GM19240 (cell line): ENCODE measurements around the gene KCNJ16.
"Not testable (repeated sequence)": the region's sequence is repeated elsewhere in the genome, so short reads cannot be mapped to it uniquely, and the experiment has no call there.

Experiments used
- DNase-seq: peaks from one replicate; pipeline ENCODE4 v3.0.0; 2011; ENCODE audit warnings: low spot score; ENCODE audit not compliant: insufficient read length

The KCNJ16 gene

GRCh38 chr17:70074956-70075355 is at the start of gene KCNJ16:
KCNJ16 (plus strand) TSS chr17:70075225; CDS start chr17:70132088, 56,863 bp downstream.
- DNase-seq: no peak

DNA sequence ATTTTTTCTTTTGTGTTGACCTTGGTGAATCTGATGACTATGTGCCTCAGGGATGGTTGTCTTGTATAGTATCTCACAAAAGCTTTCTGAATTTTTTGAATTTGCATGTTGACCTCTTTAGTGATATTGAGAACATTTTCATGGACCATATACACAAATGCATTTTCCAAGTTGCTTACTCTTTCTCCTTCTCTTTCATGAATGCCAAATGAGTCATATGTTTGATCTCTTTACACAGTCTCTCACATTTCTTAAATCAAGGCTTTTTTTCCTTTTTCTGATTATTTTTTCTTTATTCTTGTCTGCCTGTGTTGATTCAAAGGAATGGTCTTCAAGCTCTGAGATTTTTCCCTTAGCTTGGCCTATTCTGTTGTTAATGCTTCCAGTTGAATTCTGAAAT is 46.6 kb upstream of the KCNJ16 start:
- no peak for DNase-seq

DNA sequence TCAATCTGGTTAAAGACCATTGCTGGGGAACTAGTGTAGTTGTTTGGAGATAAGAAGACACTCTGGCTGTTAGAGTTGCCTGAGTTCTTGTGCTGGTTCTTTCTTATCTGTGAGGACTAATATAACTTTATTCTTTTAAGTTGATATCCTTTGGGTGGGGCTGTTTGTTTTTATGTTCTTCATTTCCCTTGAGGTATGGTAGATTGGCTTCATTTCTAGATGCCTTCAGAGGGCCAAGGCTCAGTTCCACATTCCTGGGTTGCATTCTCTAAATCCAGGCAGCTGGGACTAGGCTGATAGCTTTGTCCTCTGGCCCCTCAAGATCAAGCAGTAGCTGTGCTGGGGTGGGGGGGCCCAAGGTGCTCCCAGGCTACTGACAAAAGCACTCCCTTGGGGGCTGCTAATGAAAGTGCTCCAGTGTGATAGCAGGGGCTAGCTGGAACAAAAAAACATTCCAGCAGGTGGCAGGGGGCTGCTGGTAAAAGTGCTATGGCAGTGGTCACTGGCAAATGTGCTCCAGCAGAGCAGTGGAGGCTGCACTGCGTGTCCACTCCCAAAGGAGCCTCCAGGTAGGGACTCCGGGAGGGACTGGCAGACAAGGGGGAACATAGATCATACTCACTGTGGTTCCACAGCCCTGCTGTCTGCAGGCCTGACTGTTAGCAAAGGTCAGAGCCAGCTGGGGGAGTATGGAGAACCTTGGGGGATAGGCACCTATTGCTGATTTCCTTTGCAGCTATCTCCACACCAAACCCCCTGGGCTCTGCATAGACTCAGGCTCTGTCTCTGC is 45.9 kb upstream of the KCNJ16 start:
- DNase-seq: no peak

DNA sequence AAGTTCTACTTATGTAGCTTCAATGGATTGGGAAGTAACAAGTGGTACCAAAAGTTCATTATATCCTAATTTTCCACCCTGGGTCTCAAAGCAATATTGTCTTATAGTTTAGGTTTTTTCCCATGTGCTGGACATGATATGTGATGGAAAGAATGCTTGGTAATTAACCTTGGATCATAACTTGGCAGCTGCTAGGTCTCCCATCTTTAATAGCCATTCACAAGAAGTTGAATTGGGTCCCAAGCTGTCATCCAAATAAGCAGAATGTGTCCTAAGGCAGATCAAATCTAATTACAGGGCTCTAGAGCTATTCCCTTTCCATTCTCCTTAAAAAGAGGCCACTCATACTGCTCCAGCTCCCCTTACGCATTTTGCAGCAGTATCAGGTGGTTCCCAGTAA is 44.7 kb upstream of the KCNJ16 start:
- DNase-seq: no peak

DNA sequence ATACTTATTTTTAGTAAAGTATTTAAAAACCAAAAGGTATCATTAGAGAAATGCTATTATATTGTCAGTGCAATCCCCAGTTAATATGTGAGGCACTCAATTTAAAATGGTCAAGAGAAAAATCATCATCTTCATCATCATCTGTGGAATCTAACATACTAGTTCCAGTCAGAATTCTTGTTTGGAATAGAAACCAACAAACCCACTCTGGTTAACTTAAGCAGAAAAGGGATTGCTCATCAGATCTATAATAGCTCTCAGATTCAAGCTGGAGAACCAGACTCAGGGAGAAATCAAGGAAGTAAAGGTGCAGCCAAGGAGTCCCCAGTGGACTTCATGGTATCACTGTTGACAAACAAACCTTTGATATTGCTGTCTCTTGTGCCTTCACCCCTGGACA is 43.7 kb upstream of the KCNJ16 start:
- no peak for DNase-seq

GRCh38 chr17:70033165-70033564 is 41.9 kb upstream of the KCNJ16 start:
- DNase-seq: no peak

DNA sequence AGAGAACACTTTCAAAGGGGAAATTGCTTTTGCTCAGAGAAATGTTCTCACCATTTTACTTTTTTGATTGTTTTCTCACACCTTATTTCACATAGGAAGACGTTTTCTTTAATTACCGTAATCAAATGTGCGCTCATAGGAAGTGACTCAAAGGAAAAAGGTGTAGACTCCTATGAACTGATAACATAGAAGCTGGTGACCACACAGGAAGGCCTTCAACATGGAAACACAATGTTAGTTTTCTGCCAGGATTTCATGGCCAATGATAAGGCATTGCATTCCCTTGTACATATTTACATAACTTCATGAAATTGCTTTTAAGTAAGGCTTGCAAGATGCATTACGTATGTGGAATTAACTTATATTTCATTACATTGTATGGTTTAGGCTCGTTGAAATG is 40.9 kb upstream of the KCNJ16 start:
- no peak for DNase-seq

GRCh38 chr17:70037498-70037897 is 37.5 kb upstream of the KCNJ16 start:
- DNase-seq: no peak

GRCh38 chr17:70040336-70040735 is 34.7 kb upstream of the KCNJ16 start:
- no peak for DNase-seq

DNA sequence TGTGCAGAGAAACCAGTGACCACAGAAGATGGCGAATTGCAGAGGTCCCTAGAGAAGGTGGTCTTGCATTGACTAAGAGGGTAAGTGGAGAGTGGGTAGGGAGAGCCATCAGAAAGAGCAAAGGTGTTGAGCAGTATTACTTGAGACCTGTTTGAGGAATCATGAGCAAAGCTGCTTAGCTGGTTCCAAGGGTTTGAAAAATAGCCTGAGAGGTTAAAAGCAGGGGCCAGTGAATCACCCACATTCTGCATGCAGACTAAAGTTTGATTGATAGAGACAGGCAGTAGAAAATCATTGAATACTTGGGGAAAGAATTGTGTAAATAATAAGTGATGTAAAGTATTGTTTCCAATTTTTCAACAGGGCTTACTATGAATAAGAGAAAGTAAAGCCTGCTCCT is 34.0 kb upstream of the KCNJ16 start:
- no peak for DNase-seq

DNA sequence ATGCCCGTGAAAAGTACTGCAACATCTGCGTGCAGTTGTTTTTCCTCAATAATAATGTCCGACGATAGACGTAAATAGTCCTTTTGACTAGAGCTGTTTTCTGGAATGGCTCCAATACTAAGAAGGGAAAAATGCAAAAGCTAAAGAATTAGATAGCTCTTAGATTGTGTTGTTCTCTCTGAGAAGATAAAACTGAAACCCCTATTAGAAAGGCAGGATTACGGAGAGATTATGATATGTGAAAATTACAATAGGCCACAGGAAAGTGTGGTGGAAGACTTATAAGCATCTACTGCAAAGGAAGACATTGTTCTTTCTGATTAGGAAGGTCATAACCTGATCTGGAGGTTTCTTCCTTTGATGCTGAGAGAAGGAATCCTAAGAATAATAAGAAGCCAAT is 33.5 kb upstream of the KCNJ16 start:
- DNase-seq: no peak

DNA sequence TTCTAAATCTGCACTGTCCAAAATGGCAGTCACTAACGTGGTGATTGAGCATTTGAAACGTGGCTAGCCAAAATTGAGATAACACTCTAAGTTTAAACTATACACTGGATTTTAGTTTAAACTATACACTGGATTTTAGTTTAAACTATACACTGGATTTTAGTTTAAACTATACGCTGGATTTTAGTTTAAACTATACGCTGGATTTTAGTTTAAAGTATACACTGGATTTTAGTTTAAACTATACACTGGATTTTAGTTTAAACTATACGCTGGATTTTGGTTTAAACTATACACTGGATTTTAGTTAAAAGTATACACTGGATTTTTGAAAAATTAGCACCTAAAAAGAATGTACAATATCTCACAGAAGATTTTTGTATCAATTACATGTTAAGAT is 29.2 kb upstream of the KCNJ16 start:
- DNase-seq: not testable (repeated sequence)

DNA sequence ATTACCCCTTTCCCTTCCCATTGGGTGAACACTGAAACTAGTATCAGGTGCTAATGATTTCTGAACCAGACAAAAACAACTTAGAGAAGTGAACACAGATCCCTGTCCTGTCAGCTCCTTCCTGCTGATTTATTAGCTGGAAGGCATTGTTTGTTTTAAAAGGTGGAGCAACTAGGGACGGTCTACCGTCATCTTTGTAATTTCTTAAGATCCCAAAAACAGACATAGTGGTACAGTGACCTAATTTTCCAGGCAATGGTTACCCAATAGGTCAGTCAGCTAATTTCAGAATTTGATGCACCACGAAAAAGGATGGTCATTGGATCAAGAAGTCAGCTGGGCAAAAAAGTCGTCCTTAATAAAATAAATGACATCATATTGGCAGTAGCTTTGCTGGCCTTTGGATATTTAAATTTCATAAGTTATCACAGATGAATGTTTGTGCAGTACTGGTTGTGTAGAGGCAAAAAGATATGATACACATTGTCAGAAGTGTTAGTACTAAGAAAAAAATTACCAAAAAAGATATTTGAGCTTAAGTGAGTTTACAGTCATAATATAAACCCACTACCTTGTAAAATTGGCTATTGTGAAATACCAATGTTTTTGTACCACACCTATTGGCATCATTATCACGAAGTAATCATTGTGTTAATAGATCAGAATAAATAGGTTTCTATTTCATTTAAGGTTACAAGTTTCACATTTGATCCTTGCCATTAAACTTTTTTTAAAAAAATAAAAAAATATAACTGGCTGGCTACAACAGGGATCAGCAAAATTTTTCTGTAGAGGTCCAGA is 27.2 kb upstream of the KCNJ16 start:
- DNase-seq: no peak

- DNase-seq: no peak
Observed at GRCh38 chr17:70049801-70050591, 25.0 kb upstream of the KCNJ16 start.

DNA sequence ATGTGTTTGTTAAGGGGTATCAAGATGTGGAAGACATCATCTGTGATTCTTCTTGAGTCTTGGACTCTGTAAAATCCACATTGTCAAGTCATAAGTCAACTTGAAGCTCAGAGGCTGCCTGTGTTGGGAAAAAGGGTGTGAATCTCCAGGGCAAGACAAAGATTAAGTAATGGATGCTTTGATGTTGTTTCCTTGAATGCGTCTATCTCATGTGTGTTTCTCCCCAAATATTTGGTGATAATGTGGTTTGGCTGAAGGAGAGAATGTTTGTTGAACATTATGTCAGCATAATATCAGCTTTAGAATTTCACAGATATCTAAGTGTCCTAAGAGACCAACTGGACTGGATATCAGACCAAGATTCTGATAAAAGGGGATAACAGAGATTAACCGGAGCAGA is 24.1 kb upstream of the KCNJ16 start:
- no peak for DNase-seq

- no peak for DNase-seq
Observed at GRCh38 chr17:70053241-70054234, 21.5 kb upstream of the KCNJ16 start.

DNA sequence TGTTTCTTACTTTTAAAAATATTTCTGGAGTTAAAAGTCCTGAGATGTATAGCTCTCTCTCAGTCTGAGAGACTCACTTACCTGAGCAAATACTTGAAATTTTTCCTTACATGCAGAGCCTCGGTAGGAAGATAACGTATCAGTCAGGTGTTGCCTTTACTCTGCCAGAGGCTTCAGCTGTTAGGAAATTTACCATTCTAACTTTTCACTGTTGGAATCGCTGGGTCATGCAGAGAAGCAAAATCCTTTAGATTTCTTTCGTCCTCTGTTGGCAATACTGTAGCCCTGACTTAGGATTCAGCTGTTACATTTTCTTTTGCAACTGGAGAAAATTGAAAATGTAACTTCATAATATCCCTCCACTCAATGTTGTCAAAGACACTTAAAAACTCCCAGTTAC is 20.0 kb upstream of the KCNJ16 start:
- DNase-seq: no peak

DNA sequence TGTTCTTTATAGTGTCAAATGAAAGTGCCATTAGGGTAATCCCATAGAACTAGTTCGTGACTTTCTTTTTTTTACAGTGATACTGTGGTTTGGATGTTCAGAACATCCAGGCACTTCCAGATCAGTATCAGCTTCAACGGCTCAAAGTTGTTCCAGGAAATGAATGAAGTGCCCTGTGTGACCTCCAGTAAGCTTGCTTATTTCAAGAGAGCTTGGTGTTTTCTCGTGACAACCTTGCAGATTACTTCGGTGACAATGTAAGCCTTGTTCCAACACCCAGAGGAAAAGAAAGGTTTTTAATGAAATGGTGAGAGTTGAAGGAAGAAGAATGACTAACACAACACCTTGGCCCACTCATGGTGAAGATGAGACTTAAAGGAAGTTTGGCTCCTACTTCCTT is 16.0 kb upstream of the KCNJ16 start:
- no peak for DNase-seq

DNA sequence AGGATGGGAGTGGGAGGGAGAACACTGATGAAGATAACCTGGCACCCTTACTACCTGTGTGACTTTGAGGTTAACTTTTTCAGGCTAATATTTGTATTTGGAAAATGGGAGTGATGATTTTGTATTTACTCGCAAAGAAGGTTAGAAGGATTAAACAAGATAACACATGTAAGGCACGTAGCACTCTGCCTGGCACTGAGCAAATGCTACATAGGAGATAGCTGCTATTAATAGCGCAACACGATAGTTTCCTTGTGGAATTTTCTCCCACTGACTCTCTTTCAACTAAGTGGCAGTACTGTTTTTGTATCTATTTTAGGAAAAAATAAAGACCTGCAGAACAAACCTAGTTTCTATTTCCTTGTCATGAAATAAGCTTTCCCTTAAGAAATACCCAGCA is 15.4 kb upstream of the KCNJ16 start:
- DNase-seq: no peak

GRCh38 chr17:70060415-70060814 is 14.6 kb upstream of the KCNJ16 start:
- no peak for DNase-seq

GRCh38 chr17:70067134-70067533 is 7.9 kb upstream of the KCNJ16 start:
- no peak for DNase-seq
